DND-41 (cell line): ENCODE measurements around the gene CMTR1.

Experiments used
- EZH2 ChIP-seq: IDR thresholded peaks from 3 replicates; pipeline ENCODE4 v1.6.1; 2012; ENCODE audit warnings: borderline replicate concordance, low read depth, mild to moderate bottlenecking, moderate library complexity, low read length, inconsistent platforms; ENCODE audit not compliant: severe bottlenecking
- TF ChIP-seq, protein P1 (sequence below): IDR thresholded peaks from 2 replicates; pipeline ENCODE4 v1.5.1; 2012; ENCODE audit warnings: borderline replicate concordance, low read length, moderate library complexity, mild to moderate bottlenecking; ENCODE audit not compliant: poor library complexity, severe bottlenecking; ENCODE audit errors: extremely low read depth

DNA sequence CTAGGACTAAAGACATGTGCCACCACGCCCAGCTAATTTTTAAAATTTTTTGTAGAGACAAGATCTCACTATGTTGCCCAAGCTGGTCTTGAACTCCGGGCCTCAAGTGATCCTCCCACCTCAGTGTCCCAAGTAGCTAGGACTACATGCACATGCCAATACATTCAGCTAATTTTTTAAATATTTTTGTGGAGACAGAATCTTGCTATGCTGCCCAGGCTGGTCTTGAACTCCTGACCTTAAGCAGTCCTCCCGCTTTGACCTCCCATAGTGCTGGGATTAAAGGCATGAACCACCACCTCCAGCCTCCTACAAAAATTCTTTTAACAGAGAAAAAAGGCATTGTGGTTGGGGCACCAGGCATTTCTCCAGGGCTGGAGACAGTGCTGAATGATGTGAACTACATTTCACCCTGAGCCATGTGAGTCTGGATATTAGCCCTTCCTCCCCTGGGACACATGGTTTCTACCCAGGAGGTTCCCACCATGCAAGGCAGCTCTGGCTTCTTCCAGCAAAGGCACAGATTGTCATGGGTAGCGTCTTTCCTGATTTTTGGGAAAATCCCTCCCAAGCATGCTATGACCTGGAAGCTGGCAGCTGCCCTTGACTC lies 36.3 kb upstream of the CMTR1 start:
- TF ChIP-seq, protein P1, sequence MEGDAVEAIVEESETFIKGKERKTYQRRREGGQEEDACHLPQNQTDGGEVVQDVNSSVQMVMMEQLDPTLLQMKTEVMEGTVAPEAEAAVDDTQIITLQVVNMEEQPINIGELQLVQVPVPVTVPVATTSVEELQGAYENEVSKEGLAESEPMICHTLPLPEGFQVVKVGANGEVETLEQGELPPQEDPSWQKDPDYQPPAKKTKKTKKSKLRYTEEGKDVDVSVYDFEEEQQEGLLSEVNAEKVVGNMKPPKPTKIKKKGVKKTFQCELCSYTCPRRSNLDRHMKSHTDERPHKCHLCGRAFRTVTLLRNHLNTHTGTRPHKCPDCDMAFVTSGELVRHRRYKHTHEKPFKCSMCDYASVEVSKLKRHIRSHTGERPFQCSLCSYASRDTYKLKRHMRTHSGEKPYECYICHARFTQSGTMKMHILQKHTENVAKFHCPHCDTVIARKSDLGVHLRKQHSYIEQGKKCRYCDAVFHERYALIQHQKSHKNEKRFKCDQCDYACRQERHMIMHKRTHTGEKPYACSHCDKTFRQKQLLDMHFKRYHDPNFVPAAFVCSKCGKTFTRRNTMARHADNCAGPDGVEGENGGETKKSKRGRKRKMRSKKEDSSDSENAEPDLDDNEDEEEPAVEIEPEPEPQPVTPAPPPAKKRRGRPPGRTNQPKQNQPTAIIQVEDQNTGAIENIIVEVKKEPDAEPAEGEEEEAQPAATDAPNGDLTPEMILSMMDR = no peak
- no peak for TF ChIP-seq EZH2
